Measurements from ENCODE around the gene HORMAD2.

HORMAD2 gene

GRCh38 chr22:30223303-30223702, 143.0 kb downstream of the HORMAD2 start:
- TF ChIP-seq TAF1 (IDR thresholded peaks at IDR 0.05; ENCODE audit: low read depth) = no peak
- TF ChIP-seq RAD21 (IDR thresholded peaks at IDR 0.05; ENCODE audit: low read depth) = no peak
- TF ChIP-seq USF1 (IDR thresholded peaks at IDR 0.05) = no peak
- TF ChIP-seq FOXM1 (IDR thresholded peaks at IDR 0.05; ENCODE audit: borderline replicate concordance, low read depth) = no peak
- TF ChIP-seq TCF12 (IDR thresholded peaks at IDR 0.05; ENCODE audit: low read depth) = no peak
- TF ChIP-seq YY1 (IDR thresholded peaks at IDR 0.05; ENCODE audit: low read depth) = no peak
- TF ChIP-seq CREB1 (IDR thresholded peaks at IDR 0.05; ENCODE audit: low read depth) = no peak
- no peak for TF ChIP-seq CEBPB (IDR thresholded peaks at IDR 0.05)
- no peak for TF ChIP-seq TEAD4 (IDR thresholded peaks at IDR 0.05)
- TF ChIP-seq EGR1 (IDR thresholded peaks at IDR 0.05) = no peak
- TF ChIP-seq, protein P1, sequence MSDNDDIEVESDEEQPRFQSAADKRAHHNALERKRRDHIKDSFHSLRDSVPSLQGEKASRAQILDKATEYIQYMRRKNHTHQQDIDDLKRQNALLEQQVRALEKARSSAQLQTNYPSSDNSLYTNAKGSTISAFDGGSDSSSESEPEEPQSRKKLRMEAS (IDR thresholded peaks at IDR 0.05) = no peak
- TF ChIP-seq ZBTB7A (IDR thresholded peaks at IDR 0.05; ENCODE audit: low read depth) = no peak
- TF ChIP-seq, protein P2, sequence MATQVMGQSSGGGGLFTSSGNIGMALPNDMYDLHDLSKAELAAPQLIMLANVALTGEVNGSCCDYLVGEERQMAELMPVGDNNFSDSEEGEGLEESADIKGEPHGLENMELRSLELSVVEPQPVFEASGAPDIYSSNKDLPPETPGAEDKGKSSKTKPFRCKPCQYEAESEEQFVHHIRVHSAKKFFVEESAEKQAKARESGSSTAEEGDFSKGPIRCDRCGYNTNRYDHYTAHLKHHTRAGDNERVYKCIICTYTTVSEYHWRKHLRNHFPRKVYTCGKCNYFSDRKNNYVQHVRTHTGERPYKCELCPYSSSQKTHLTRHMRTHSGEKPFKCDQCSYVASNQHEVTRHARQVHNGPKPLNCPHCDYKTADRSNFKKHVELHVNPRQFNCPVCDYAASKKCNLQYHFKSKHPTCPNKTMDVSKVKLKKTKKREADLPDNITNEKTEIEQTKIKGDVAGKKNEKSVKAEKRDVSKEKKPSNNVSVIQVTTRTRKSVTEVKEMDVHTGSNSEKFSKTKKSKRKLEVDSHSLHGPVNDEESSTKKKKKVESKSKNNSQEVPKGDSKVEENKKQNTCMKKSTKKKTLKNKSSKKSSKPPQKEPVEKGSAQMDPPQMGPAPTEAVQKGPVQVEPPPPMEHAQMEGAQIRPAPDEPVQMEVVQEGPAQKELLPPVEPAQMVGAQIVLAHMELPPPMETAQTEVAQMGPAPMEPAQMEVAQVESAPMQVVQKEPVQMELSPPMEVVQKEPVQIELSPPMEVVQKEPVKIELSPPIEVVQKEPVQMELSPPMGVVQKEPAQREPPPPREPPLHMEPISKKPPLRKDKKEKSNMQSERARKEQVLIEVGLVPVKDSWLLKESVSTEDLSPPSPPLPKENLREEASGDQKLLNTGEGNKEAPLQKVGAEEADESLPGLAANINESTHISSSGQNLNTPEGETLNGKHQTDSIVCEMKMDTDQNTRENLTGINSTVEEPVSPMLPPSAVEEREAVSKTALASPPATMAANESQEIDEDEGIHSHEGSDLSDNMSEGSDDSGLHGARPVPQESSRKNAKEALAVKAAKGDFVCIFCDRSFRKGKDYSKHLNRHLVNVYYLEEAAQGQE (IDR thresholded peaks at IDR 0.05; ENCODE audit: low read depth) = no peak
- TF ChIP-seq EP300 (IDR thresholded peaks at IDR 0.05; ENCODE audit: borderline replicate concordance) = no peak
- TF ChIP-seq NFIC (IDR thresholded peaks at IDR 0.05) = no peak

DNA sequence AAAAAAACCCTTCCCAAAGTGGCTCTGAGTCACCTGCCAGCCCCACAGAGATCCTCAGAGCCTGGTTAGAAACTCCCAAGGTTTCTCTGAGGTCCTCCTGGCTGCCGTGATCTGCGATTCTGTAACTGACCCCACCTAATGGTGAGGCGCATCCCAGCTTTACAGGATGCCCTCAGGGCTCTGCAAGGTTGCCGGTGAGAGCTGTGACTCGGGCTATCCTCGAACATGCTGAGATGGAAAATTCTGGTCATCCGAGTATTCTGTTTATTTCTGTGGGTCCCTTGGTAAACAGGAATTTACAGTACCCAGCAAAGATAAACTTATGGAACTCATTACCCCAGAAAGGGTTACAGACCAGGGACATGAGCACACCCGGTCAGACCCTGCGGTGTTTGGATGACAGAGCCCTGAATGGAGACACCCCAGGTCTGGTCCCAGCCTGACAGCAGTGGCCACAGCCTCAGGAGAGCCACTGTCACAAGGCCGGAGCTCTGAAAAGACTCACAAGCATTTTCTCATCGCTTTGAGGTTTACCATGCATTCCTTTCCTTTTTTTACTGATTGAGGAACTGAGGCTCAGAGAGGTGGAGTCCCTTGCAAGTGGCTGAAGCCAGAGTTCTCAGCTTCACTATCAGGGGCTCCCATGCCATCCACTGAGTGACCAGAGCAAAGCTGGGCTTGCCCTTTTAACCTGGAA, 144.0 kb downstream of the HORMAD2 start:
- no peak for TF ChIP-seq NFIC (IDR thresholded peaks at IDR 0.05)
- no peak for TF ChIP-seq TCF12 (IDR thresholded peaks at IDR 0.05; ENCODE audit: low read depth)
- TF ChIP-seq TAF1 (IDR thresholded peaks at IDR 0.05; ENCODE audit: low read depth) = no peak
- TF ChIP-seq TEAD4 (IDR thresholded peaks at IDR 0.05) = no peak
- TF ChIP-seq, protein P1 (IDR thresholded peaks at IDR 0.05) = no peak
- TF ChIP-seq CREB1 (IDR thresholded peaks at IDR 0.05; ENCODE audit: low read depth) = no peak
- TF ChIP-seq FOXM1 (IDR thresholded peaks at IDR 0.05; ENCODE audit: borderline replicate concordance, low read depth) = no peak
- no peak for TF ChIP-seq ZBTB7A (IDR thresholded peaks at IDR 0.05; ENCODE audit: low read depth)
- TF ChIP-seq CEBPB (IDR thresholded peaks at IDR 0.05) = no peak
- no peak for TF ChIP-seq RAD21 (IDR thresholded peaks at IDR 0.05; ENCODE audit: low read depth)
- no peak for TF ChIP-seq USF1 (IDR thresholded peaks at IDR 0.05)
- TF ChIP-seq EGR1 (IDR thresholded peaks at IDR 0.05) = no peak
- TF ChIP-seq YY1 (IDR thresholded peaks at IDR 0.05; ENCODE audit: low read depth) = no peak

DNA sequence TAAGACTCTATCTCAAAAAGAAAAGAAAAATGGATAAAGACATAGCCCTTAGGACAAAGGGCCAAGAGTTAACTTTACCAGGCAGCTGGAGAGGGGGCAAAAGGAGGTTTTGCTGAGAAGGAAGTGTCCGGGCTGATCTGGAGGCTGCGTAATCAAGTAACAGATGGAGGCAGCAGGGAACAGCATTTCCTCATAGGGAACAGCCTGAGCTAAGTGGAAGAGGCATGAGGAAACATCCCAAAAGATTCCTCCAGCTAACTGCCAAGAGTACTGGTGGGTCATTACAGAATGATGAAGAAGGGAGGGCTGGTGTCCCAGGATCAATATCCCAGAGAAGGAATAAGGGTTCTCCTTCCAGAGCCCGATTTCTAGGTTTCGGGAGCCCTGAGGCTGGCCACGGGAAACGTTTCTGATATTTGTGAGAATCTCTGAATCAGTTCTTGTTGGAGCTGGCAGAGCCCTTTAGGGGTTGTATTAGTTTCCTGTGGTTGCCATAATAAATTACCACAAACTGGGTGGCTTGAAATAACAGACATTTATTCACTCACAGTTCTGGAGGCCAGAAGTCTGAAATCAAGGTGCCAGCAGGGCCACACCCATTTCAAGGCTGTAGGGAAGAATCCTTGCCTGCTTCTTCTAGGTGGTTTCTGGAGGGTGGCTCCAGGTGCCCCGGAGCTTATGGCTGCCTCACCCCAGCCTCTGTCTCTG, 145.1 kb downstream of the HORMAD2 start:
- TF ChIP-seq EGR1 (IDR thresholded peaks at IDR 0.05) = no peak
- TF ChIP-seq FOXM1 (IDR thresholded peaks at IDR 0.05; ENCODE audit: borderline replicate concordance, low read depth) = no peak
- TF ChIP-seq, protein P1 (IDR thresholded peaks at IDR 0.05) = no peak
- TF ChIP-seq NFIC (IDR thresholded peaks at IDR 0.05) = no peak
- no peak for TF ChIP-seq USF1 (IDR thresholded peaks at IDR 0.05)
- TF ChIP-seq RAD21 (IDR thresholded peaks at IDR 0.05; ENCODE audit: low read depth) = no peak

DNA sequence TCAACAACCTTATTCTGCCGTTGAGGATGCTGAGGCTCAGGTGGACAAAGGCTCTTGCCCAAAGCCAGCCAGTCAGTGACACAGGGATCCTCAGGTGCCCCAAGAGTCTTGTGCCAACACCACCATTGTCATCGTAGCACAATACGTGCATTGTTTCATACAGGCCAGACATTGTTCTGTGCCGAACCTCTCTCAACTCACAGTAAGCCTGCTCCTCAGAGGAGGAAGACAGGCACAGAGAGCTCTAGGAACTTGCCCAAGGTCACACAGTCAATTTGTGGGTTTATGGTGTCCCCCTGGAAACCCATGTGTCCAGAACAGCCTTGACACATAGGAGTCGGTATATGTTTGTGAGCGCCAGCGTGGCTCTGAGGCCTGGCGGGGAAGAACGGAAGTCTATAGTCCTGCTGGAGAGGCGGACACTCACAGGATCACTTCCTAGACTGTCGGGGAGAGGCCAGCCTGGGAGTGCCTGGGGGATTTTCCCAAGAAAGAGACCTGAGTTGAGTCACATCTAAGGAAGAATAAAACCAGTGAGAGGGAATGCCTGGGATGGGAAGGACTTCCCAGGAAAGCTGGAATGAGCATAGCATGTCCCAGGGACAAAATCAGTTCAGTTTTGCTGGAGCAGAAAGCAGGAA, 146.0 kb downstream of the HORMAD2 start:
- peak; percentile 20; the same call in 1 of the 2 replicates for TF ChIP-seq NFIC (IDR thresholded peaks at IDR 0.05)
- no peak for TF ChIP-seq CREB1 (IDR thresholded peaks at IDR 0.05; ENCODE audit: low read depth)
- no peak for TF ChIP-seq USF1 (IDR thresholded peaks at IDR 0.05)
